Gastrocnemius medialis (tissue), 4 donors: Measurements from ENCODE around the gene TRAF4.
"Not testable (repeated sequence)": the region's sequence is repeated elsewhere in the genome, so short reads cannot be mapped to it uniquely, and the experiment has no call there.

Experiments
- CTCF ChIP-seq, 5 experiments: fragments of 450-650 bp in 3 of 5; fragments of 200-600 bp in 2 of 5; sonication (generic) in 2 of 5; IDR thresholded peaks in 4 of 5; conservative IDR thresholded peaks in 1 of 5; 1 replicate in 4 of 5; 2 replicates in 1 of 5; pipeline ENCODE4 v1.5.1; 2016 to 2019; ENCODE audit warnings: antibody characterized with exemption in 5 of 5, mild to moderate bottlenecking in 3 of 5, moderate library complexity in 3 of 5
- POLR2A ChIP-seq, 2 donors: fragments of 450-650 bp; IDR thresholded peaks; one replicate each; pipeline ENCODE4 v1.6.1; 2017; ENCODE audit warnings: antibody characterized with exemption in 2 of 2, mild to moderate bottlenecking in 2 of 2, moderate library complexity in 2 of 2

GRCh38 chr17:28735913-28736769 lies 7.7 kb upstream of the TRAF4 start:
- TF ChIP-seq CTCF (IDR thresholded peaks at IDR 0.05 in 4 of 5, conservative IDR thresholded peaks at IDR 0.05 in 1 of 5); POLR2A (IDR thresholded peaks at IDR 0.05): not testable (repeated sequence)
